Mesothelial cell of epicardium (in vitro differentiated cells): ENCODE data around the gene PNMT. TPM values are rescaled to one million over a fixed set of nuclear protein-coding genes. Genes with fewer than 3 reads are reported as not detected.
"Not testable (repeated sequence)": the region's sequence is repeated elsewhere in the genome, so short reads cannot be mapped to it uniquely, and the experiment has no call there.

Source experiments
- DNase-seq, 2 experiments: peaks; one replicate each; pipeline ENCODE4 v3.0.0; 2021; ENCODE audit warnings: low spot score in 2 of 2; ENCODE audit not compliant: unreplicated experiment in 2 of 2
- H3K27ac Mint-ChIP-seq: 2 replicates; pipeline ENCODE4 v1.8.0; 2021; ENCODE audit warnings: mixed read lengths
- H3K27me3 Mint-ChIP-seq: 2 replicates; pipeline ENCODE4 v1.8.0; 2021; ENCODE audit warnings: low read depth, mixed read lengths
- H3K36me3 Mint-ChIP-seq: 2 replicates; pipeline ENCODE4 v1.8.0; 2021; ENCODE audit warnings: mixed read lengths
- H3K4me1 Mint-ChIP-seq: 2 replicates; pipeline ENCODE4 v1.8.0; 2021; ENCODE audit warnings: mixed read lengths
- H3K4me3 Mint-ChIP-seq: 2 replicates; pipeline ENCODE4 v1.8.0; 2021; ENCODE audit warnings: mild to moderate bottlenecking, moderate library complexity, mixed read lengths
- H3K9me3 Mint-ChIP-seq: 2 replicates; pipeline ENCODE4 v1.8.0; 2021; ENCODE audit warnings: mixed read lengths
- CTCF ChIP-seq: fragments of 200-600 bp; sonication (generic); IDR thresholded peaks from one replicate; pipeline ENCODE4 v1.5.0; 2021; ENCODE audit warnings: antibody characterized with exemption; ENCODE audit not compliant: unreplicated experiment
- total RNA-seq: library from RNA; stranded (reverse); gene quantifications from 3 replicates; pipeline ENCODE4 v1.2.1, GENCODE V29; 2021

PNMT gene
- total RNA-seq, 1 donor from 2014 or later = 1.7 TPM

- H3K4me3 Mint-ChIP-seq = peak overlapping the region; percentile 97
- H3K9me3 Mint-ChIP-seq = no peaks in the 10 kb centered on the region
- no peaks in the 10 kb centered on the region for H3K27me3 Mint-ChIP-seq
- peak overlapping the region; percentile 98 for H3K27ac Mint-ChIP-seq
- DNase-seq = no peak
- H3K4me1 Mint-ChIP-seq = peaks cover 18% of the 10 kb centered on the region
- TF ChIP-seq CTCF = no peak
- H3K36me3 Mint-ChIP-seq = peaks cover 5% of the 10 kb centered on the region
Measured at GRCh38 chr17:39688475-39688835, 20.2 kb downstream of the PNMT start.

GRCh38 chr17:39688945-39689344, 20.7 kb downstream of the PNMT start:
- TF ChIP-seq CTCF = no peak
- H3K27me3 Mint-ChIP-seq = no peaks in the 10 kb centered on the region
- peak overlapping the region; percentile 98 for H3K27ac Mint-ChIP-seq
- H3K4me1 Mint-ChIP-seq = peaks cover 18% of the 10 kb centered on the region
- DNase-seq = no peak
- peak overlapping the region; percentile 97 for H3K4me3 Mint-ChIP-seq
- H3K36me3 Mint-ChIP-seq = peaks cover 4% of the 10 kb centered on the region
- no peaks in the 10 kb centered on the region for H3K9me3 Mint-ChIP-seq

- Mint-ChIP-seq H3K4me3 (no peak overlapping the region), H3K36me3 (peaks cover 3% of the 10 kb centered on the region), H3K4me1 (peaks cover 8% of the 10 kb centered on the region), H3K27me3 (no peaks in the 10 kb centered on the region), H3K9me3 (no peaks in the 10 kb centered on the region), H3K27ac (no peak overlapping the region)
- TF ChIP-seq CTCF = no peak
- no peak for DNase-seq
Measured at GRCh38 chr17:39694593-39694992, 26.3 kb downstream of the PNMT start.

DNA sequence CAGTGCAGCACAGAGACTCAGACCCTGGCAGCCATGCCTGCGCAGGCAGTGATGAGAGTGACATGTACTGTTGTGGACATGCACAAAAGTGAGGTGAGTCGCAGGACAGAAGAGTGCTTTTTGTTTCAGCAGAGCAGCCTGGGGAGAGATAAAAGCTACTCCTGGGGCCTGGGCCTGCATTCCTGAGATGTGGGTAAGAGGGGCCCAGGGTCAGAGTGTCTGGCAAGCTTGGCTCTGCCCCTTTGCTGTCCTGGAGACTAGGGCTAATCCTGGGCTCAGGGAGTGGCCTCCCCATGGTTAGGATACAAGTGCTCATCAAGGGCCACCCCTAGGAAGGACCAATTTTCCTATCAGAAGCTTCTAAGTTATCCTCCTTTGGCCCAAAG, 26.8 kb downstream of the PNMT start:
- no peak overlapping the region for H3K4me3 Mint-ChIP-seq
- peaks cover 3% of the 10 kb centered on the region for H3K36me3 Mint-ChIP-seq
- H3K27me3 Mint-ChIP-seq = no peaks in the 10 kb centered on the region
- no peak overlapping the region for H3K27ac Mint-ChIP-seq
- DNase-seq = no peak
- H3K9me3 Mint-ChIP-seq = no peaks in the 10 kb centered on the region
- no peak for TF ChIP-seq CTCF
- H3K4me1 Mint-ChIP-seq = peaks cover 10% of the 10 kb centered on the region

DNA sequence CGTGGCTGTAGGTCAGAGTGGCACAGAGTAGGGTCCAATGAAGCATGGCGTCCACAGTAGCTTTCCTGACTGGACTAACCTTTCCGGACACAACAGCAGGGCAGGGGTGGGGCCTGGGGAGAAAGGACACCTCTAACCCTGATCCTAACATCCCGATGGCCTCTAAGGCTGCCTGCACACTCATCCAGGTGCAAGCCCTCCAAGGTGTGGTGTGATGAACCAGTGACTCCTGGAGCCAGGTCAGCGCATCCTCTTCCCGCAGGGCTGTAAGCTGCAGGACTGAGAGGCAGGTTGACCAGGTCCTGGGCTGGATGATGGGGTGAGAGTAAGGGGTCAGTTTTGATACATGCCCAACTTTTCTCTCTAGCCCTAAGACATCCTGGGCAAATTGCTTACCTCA, 28.5 kb downstream of the PNMT start:
- peaks cover 22% of the 10 kb centered on the region for H3K4me1 Mint-ChIP-seq
- H3K27me3 Mint-ChIP-seq = no peaks in the 10 kb centered on the region
- no peak for TF ChIP-seq CTCF
- H3K4me3 Mint-ChIP-seq = no peak overlapping the region
- no peaks in the 10 kb centered on the region for H3K9me3 Mint-ChIP-seq
- peaks cover 3% of the 10 kb centered on the region for H3K36me3 Mint-ChIP-seq
- no peak overlapping the region for H3K27ac Mint-ChIP-seq
- no peak for DNase-seq

GRCh38 chr17:39697961-39698360, 29.7 kb downstream of the PNMT start:
- DNase-seq = no peak
- H3K4me1 Mint-ChIP-seq = peaks cover 31% of the 10 kb centered on the region
- H3K27ac Mint-ChIP-seq = no peak overlapping the region
- no peaks in the 10 kb centered on the region for H3K9me3 Mint-ChIP-seq
- H3K27me3 Mint-ChIP-seq = no peaks in the 10 kb centered on the region
- no peak for TF ChIP-seq CTCF
- H3K4me3 Mint-ChIP-seq = no peak overlapping the region
- peaks cover 3% of the 10 kb centered on the region for H3K36me3 Mint-ChIP-seq

- not testable (repeated sequence) for H3K36me3 Mint-ChIP-seq, DNase-seq, H3K27me3 Mint-ChIP-seq, H3K9me3 Mint-ChIP-seq
- peak overlapping the region; percentile 97 for H3K4me3 Mint-ChIP-seq
- peaks cover 34% of the 10 kb centered on the region for H3K4me1 Mint-ChIP-seq
- peak overlapping the region; percentile 98 for H3K27ac Mint-ChIP-seq
Measured at GRCh38 chr17:39699157-39699817, 31.0 kb downstream of the PNMT start.
